Mucosa of descending colon (tissue), 3 donors: Measurements from ENCODE around the gene SPATA4. TPM values are rescaled to one million over a fixed set of nuclear protein-coding genes. Genes with fewer than 3 reads are reported as not detected.

Experiments
- ATAC-seq: fragments of 200-7000 bp; cut with Tn5 transposase; one replicate; pipeline ENCODE4 v1.9.1; 2020; ENCODE audit warnings: mild to moderate bottlenecking, moderate library complexity
- DNase-seq, 3 donors: peaks; one replicate each; pipeline ENCODE4 v3.0.0-alpha.2; 2020
- H3K36me3 ChIP-seq: fragments of 200-600 bp; one replicate; pipeline ENCODE4 v1.8.0; 2021; ENCODE audit warnings: low read depth, mild to moderate bottlenecking
- H3K4me1 ChIP-seq: fragments of 200-600 bp; one replicate; pipeline ENCODE4 v1.8.0; 2021; ENCODE audit warnings: low read depth, mild to moderate bottlenecking
- H3K4me3 ChIP-seq: fragments of 200-600 bp; one replicate; pipeline ENCODE4 v1.8.0; 2021; ENCODE audit warnings: mild to moderate bottlenecking
- H3K9me3 ChIP-seq: fragments of 200-600 bp; one replicate; pipeline ENCODE4 v1.8.0; 2021; ENCODE audit warnings: mild to moderate bottlenecking
- intact Hi-C, 2 donors: fragments of 100-400 bp; cut with DNase I in 1 of 2; cut with micrococcal nuclease in 1 of 2; formaldehyde crosslinking; loops; one replicate each; pipeline versions ENCODE4 v1.11.0 to v1.11.1; 2022; cut with DNase I, micrococcal nuclease
- total RNA-seq, 3 donors: library from RNA; stranded (reverse); fragmentation: NEBNext Ultra II Directional in 2 of 3; extraction: Animal tissue kit (Norgen Biotek cat#: 25700) in 2 of 3; gene quantifications; one replicate each; pipeline versions ENCODE4 v1.2.1 to v1.2.4, GENCODE V29; 2021 to 2023
- TF ChIP-seq, protein P1 (sequence below): fragments of 200-600 bp; IDR thresholded peaks from one replicate; pipeline ENCODE4 v1.8.0; 2022; ENCODE audit warnings: antibody characterized with exemption, mild to moderate bottlenecking
- donor health status: DM: no; HTN: no; CAD: no; lungs with moderate emphysema.
- donor health status: DM: no; HTN: no; CAD: no.
- donor health status: DM: no; HTN: yes; CAD: no.

SPATA4 gene
- total RNA-seq, 3 donors from 2014 or later: 0.57 TPM; not detected in 2

DNA sequence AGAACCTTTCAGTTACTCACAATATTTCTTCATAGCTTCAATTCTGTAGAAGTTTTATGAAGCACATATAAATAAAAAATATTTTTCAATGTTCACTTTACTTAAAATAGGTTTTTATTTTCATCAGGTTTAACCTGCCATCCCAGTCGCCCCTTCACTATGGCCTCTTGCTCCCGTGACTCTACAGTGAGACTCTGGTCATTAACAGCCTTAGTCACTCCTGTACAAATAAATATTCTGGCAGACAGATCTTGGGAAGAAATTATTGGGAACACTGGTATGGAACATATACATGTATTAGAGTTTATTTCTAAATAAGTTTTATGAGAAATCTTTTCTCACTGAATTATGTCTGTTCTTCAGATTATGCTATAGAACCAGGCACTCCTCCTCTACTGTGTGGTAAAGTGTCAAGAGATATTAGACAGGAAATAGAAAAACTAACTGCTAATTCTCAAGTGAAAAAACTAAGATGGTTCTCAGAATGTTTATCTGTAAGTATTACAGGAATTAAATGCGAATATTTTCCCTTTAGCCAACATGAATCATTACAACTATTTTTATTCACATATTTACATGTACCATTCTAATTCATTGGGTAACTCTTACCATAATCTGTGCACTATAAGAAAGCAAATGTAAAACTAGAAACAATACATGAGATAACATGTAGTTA, 45.6 kb downstream of the SPATA4 start:
- TF ChIP-seq, protein P1, sequence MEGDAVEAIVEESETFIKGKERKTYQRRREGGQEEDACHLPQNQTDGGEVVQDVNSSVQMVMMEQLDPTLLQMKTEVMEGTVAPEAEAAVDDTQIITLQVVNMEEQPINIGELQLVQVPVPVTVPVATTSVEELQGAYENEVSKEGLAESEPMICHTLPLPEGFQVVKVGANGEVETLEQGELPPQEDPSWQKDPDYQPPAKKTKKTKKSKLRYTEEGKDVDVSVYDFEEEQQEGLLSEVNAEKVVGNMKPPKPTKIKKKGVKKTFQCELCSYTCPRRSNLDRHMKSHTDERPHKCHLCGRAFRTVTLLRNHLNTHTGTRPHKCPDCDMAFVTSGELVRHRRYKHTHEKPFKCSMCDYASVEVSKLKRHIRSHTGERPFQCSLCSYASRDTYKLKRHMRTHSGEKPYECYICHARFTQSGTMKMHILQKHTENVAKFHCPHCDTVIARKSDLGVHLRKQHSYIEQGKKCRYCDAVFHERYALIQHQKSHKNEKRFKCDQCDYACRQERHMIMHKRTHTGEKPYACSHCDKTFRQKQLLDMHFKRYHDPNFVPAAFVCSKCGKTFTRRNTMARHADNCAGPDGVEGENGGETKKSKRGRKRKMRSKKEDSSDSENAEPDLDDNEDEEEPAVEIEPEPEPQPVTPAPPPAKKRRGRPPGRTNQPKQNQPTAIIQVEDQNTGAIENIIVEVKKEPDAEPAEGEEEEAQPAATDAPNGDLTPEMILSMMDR: no peak
- DNase-seq (no peak), ATAC-seq (no peak)
- Histone ChIP-seq H3K4me3 (no peak overlapping the region), H3K9me3 (no peaks in the 10 kb centered on the region), H3K36me3 (no peaks in the 10 kb centered on the region), H3K4me1 (no peaks in the 10 kb centered on the region)
- intact Hi-C loops: no loop called here

DNA sequence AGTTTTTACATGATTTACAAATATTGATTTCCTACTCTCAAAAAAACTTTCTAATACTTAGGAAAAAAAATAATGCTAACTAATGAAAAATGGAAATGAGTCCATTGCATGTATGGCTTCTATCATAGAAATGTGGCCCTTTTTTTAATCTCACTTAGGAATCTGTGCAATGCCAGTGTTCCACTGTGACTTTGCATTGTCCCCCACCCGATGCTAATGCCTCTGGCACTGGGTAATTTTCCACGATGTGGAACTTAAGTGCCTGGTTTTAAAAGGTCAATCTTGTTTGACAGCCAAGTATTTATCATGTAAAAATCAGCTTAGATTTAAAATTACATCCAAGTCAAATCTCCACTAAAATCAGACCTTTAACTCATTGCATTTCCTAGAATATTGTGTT, 53.1 kb downstream of the SPATA4 start:
- TF ChIP-seq, protein P1: no peak
- Histone ChIP-seq H3K9me3 (no peaks in the 10 kb centered on the region), H3K4me1 (no peaks in the 10 kb centered on the region), H3K36me3 (no peaks in the 10 kb centered on the region), H3K4me3 (no peak overlapping the region)
- no peak for DNase-seq
- intact Hi-C loops: no loop called here
- no peak for ATAC-seq

DNA sequence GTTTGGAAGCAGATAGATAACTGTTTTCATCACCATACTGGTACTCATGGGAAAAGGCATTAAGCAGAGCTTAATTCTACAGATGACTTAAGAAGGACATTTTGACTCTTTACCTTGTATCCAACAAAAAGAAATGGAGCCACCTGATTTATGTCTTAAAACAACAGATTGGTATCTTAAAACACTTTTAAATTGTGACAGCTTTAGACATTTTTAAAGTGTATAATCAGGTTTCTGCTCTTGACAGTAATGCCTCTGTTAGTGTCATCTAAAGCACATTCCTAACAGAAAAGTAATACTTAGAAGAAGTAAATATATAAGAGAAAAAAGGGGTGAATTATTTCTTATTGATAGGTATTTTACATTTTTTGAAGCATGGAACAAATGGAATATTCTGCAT, 55.9 kb downstream of the SPATA4 start:
- ATAC-seq (no peak), DNase-seq (no peak)
- intact Hi-C loops: no loop called here
- TF ChIP-seq, protein P1: no peak
- Histone ChIP-seq H3K4me3 (no peak overlapping the region), H3K9me3 (no peaks in the 10 kb centered on the region), H3K36me3 (no peaks in the 10 kb centered on the region), H3K4me1 (no peaks in the 10 kb centered on the region)

DNA sequence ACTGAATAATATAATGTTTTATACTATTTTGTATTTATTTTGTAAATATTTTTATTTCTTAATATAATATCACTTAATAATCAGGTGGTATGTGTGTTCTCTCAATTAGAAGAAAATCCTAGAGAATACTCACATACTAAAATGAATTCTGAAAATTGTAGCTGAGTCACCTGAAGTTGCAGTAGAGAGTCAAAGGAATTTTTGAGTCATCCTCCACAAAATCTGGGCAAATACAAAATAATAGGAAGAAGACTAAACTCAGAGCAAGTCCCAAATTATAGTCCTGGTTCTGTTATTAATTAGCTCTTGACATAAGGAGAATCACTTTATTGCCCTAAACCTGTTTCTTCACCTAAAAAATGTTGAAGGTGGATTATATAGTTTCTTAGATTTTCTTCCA, 57.8 kb downstream of the SPATA4 start:
- Histone ChIP-seq H3K9me3 (no peaks in the 10 kb centered on the region), H3K4me1 (no peaks in the 10 kb centered on the region), H3K36me3 (no peaks in the 10 kb centered on the region), H3K4me3 (no peak overlapping the region)
- intact Hi-C loops: no loop called here
- ATAC-seq (no peak), DNase-seq (no peak)
- TF ChIP-seq, protein P1: no peak

DNA sequence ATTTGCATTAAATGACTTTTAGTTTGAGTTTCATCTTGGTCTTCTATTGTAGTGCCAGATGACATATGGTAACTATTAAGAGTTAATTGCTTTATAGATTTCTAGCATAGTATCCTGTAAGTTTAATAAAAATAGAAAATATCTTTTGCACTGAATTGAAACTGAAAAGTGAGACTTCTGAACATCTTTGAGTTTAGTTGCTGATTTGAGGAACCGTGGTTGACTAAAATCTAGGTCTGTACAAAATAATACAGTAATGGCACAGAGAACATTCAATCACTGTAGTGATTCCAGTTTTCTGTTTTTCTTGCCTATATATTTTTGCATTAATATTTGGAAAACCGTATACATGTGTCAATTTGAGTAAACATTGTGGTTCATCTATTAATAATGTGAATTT, 60.7 kb downstream of the SPATA4 start:
- Histone ChIP-seq H3K4me1 (no peaks in the 10 kb centered on the region), H3K4me3 (no peak overlapping the region), H3K9me3 (no peaks in the 10 kb centered on the region), H3K36me3 (no peaks in the 10 kb centered on the region)
- no peak for ATAC-seq
- TF ChIP-seq, protein P1: no peak
- intact Hi-C loops: no loop called here
- DNase-seq: no peak

Other genes starting within 250 kb of the SPATA4 start
- 1 to 10 TPM; 1.8 to 4.9 (median 2.4) TPM for gene WDR17, start 129.7 kb downstream of the SPATA4 start, total RNA-seq
- gene ASB5, start 73.6 kb upstream of the SPATA4 start, total RNA-seq: 10 to 100 TPM in 1 of 3 donors, under 1 TPM in 2; 0.75 to 13.2 (median 0.96) TPM
- gene SPCS3, start 124.4 kb upstream of the SPATA4 start, total RNA-seq: 100 to 1,000 TPM in 2 of 3 donors, 10 to 100 TPM in 1; 72.6 to 152 (median 102) TPM